GM23248 (cell line): ENCODE measurements around the gene NUP37. TPM values are rescaled to one million over a fixed set of nuclear protein-coding genes. Genes with fewer than 3 reads are reported as not detected.
"Not testable (repeated sequence)": the region's sequence is repeated elsewhere in the genome, so short reads cannot be mapped to it uniquely, and the experiment has no call there.

Experiments used
- DNase-seq: peaks from one replicate; pipeline ENCODE4 v3.0.0-alpha.2; 2015
- H2AFZ ChIP-seq: fragments of 200-600 bp; sonication (generic); 2 replicates; pipeline ENCODE4 v1.6.1; 2016; ENCODE audit warnings: antibody characterized with exemption
- H3F3A ChIP-seq: fragments of 200-600 bp; sonication (generic); 2 replicates; pipeline ENCODE4 v1.6.1; 2016; ENCODE audit warnings: mild to moderate bottlenecking, antibody characterized with exemption, mixed run types; ENCODE audit not compliant: insufficient read depth
- H3K27ac ChIP-seq: fragments of 200-600 bp; sonication (generic); 2 replicates; pipeline ENCODE4 v1.5.1; 2016; ENCODE audit warnings: mild to moderate bottlenecking
- H3K27me3 ChIP-seq: fragments of 200-600 bp; sonication (generic); replicated peaks from 2 replicates; pipeline ENCODE4 v1.6.1; 2016; ENCODE audit warnings: mild to moderate bottlenecking; ENCODE audit not compliant: insufficient read depth
- H3K36me3 ChIP-seq: fragments of 200-600 bp; sonication (generic); 2 replicates; pipeline ENCODE4 v1.6.1; 2016; ENCODE audit warnings: low read depth, mild to moderate bottlenecking
- H3K4me1 ChIP-seq: fragments of 200-600 bp; sonication (generic); 2 replicates; pipeline ENCODE4 v1.6.1; 2016; ENCODE audit warnings: mild to moderate bottlenecking; ENCODE audit not compliant: insufficient read depth
- H3K4me2 ChIP-seq: fragments of 200-600 bp; sonication (generic); one replicate; pipeline ENCODE4 v1.6.1; 2016; ENCODE audit warnings: mild to moderate bottlenecking; ENCODE audit not compliant: unreplicated experiment
- H3K4me3 ChIP-seq: fragments of 200-600 bp; sonication (generic); 2 replicates; pipeline ENCODE4 v1.5.1; 2016; ENCODE audit warnings: mild to moderate bottlenecking
- H3K79me2 ChIP-seq: fragments of 200-600 bp; sonication (generic); 2 replicates; pipeline ENCODE4 v1.6.1; 2016; ENCODE audit warnings: mild to moderate bottlenecking; ENCODE audit not compliant: insufficient read depth
- H3K9ac ChIP-seq: fragments of 200-600 bp; sonication (generic); 2 replicates; pipeline ENCODE4 v1.6.1; 2016; ENCODE audit warnings: mild to moderate bottlenecking
- H3K9me2 ChIP-seq: fragments of 200-600 bp; sonication (generic); 2 replicates; pipeline ENCODE4 v1.6.1; 2016; ENCODE audit warnings: mixed run types, mild to moderate bottlenecking, moderate library complexity; ENCODE audit not compliant: insufficient read depth
- H3K9me3 ChIP-seq: fragments of 200-600 bp; sonication (generic); one replicate; pipeline ENCODE4 v1.6.1; 2017; ENCODE audit warnings: low read depth
- H4K20me1 ChIP-seq: fragments of 200-600 bp; sonication (generic); 2 replicates; pipeline ENCODE4 v1.6.0; 2016; ENCODE audit not compliant: insufficient read depth
- EZH2 ChIP-seq: fragments of 200-600 bp; sonication (generic); IDR thresholded peaks from 2 replicates; pipeline ENCODE4 v1.6.1; 2018; ENCODE audit warnings: antibody characterized with exemption, mild to moderate bottlenecking; ENCODE audit not compliant: insufficient read depth, poor library complexity, severe bottlenecking
- EZH2phosphoT487 ChIP-seq: fragments of 200-600 bp; sonication (generic); IDR thresholded peaks from 2 replicates; pipeline ENCODE4 v1.6.1; 2018; ENCODE audit warnings: antibody characterized with exemption, moderate library complexity, mild to moderate bottlenecking, low read depth; ENCODE audit not compliant: insufficient read depth
- WGBS, 2 experiments: methylation state at CpG; one replicate each; pipeline ENCODE4 v1.1.6; 2015 to 2017; ENCODE audit warnings: low lambda C conversion rate in 2 of 2, low coverage in 1 of 2; ENCODE audit errors: missing lambda C conversion rate in 2 of 2; 5-methylcytosine and 5-hydroxymethylcytosine counted together
- in situ Hi-C: fragments of 300-500 bp; cut with MboI; formaldehyde crosslinking; loops from 2 replicates; pipeline ENCODE4 v1.15.0; 2020
- polyA plus RNA-seq: library from polyadenylated mRNA; unstranded; fragments of >200 nt; fragmentation: Nextera tagmentation; extraction: Ambion mirVana; gene quantifications from 2 replicates; pipeline ENCODE4 v1.2.1, GENCODE V29; 2016
- total RNA-seq: library from RNA; depleted of rRNA; stranded (reverse); fragments of >200 nt; shearing (Covaris generic); gene quantifications from 2 replicates; pipeline ENCODE4 v1.2.3, GENCODE V29; 2014; rRNA removed

Gene NUP37
- 39.4 and 53.9 TPM in 2 replicates for total RNA-seq
- polyA plus RNA-seq: 48.5 and 50.7 TPM in 2 replicates

GRCh38 chr12:102119674-102120563, at the start of gene NUP37, which contains the start of gene PARPBP:
Gene NUP37, minus strand, starts transcription at chr12:102120114. Its CDS starts 1,596 bp downstream, at chr12:102118518.
Gene PARPBP, plus strand, starts transcription at chr12:102120183. Its CDS starts 3,706 bp downstream, at chr12:102123889.
- Histone ChIP-seq H3K4me1 (peaks cover 16% of the 10 kb centered on the region), H2AFZ (peak within 1 kb of the TSS; percentile 99), H3K9ac (peak within 1 kb of the TSS; percentile 96), H3F3A (no peaks in the 10 kb centered on the region), H3K36me3 (peaks cover 17% of the 10 kb centered on the region), H3K9me3 (no peaks in the 10 kb centered on the region), H3K9me2 (no peaks in the 10 kb centered on the region), H3K27ac (peak within 1 kb of the TSS; percentile 69), H4K20me1 (no peaks in the 10 kb centered on the region), H3K4me3 (peak within 1 kb of the TSS; percentile 97), H3K79me2 (peaks cover 55% of the 10 kb centered on the region), H3K4me2 (peak within 1 kb of the TSS; percentile 93), H3K27me3 (no peaks in the 10 kb centered on the region)
- peak; percentile 96 for DNase-seq
- in situ Hi-C loops: no loop called here
- 1% methylated on average over 61 to 62 of the region's 62 CpGs for WGBS, 2 experiments
- TF ChIP-seq EZH2phosphoT487 (no peak), EZH2 (no peak)

GRCh38 chr12:102167821-102168604, 48.1 kb upstream of the NUP37 start:
- Histone ChIP-seq H3F3A (peaks cover 10% of the 10 kb centered on the region; the same call in 1 of the 2 replicates), H4K20me1 (no peaks in the 10 kb centered on the region), H3K9me3 (no peaks in the 10 kb centered on the region), H2AFZ (peak overlapping the region; percentile 57), H3K9ac (peak overlapping the region; percentile 9; the same call in 1 of the 2 replicates), H3K27me3 (no peaks in the 10 kb centered on the region), H3K9me2 (no peaks in the 10 kb centered on the region), H3K4me3 (no peak overlapping the region), H3K36me3 (no peaks in the 10 kb centered on the region), H3K4me2 (peak overlapping the region; percentile 8), H3K79me2 (no peaks in the 10 kb centered on the region), H3K27ac (peak overlapping the region; percentile 22), H3K4me1 (peaks cover 24% of the 10 kb centered on the region)
- TF ChIP-seq EZH2phosphoT487 (no peak), EZH2 (no peak)
- peak; percentile 54 for DNase-seq
- in situ Hi-C loops: no loop called here

- no peak overlapping the region for H3K27ac ChIP-seq
- no peak for TF ChIP-seq EZH2
- no peak for TF ChIP-seq EZH2phosphoT487
- H3F3A ChIP-seq: peaks cover 10% of the 10 kb centered on the region; the same call in 1 of the 2 replicates
- no peaks in the 10 kb centered on the region for H3K9me2 ChIP-seq
- H3K27me3 ChIP-seq: no peaks in the 10 kb centered on the region
- H3K4me2 ChIP-seq: no peak overlapping the region
- no peak overlapping the region for H3K4me3 ChIP-seq
- no peak for DNase-seq
- no peak overlapping the region for H3K9ac ChIP-seq
- H3K36me3 ChIP-seq: no peaks in the 10 kb centered on the region
- no peaks in the 10 kb centered on the region for H4K20me1 ChIP-seq
- no peak overlapping the region for H2AFZ ChIP-seq
- no peaks in the 10 kb centered on the region for H3K9me3 ChIP-seq
- no peaks in the 10 kb centered on the region for H3K79me2 ChIP-seq
- WGBS, 2 experiments: 98 to 100% methylated on average over 1 of the region's 1 CpG
- in situ Hi-C loops: no loop called here
- peaks cover 10% of the 10 kb centered on the region for H3K4me1 ChIP-seq
Observed at GRCh38 chr12:102163383-102163782, 43.5 kb upstream of the NUP37 start.

- H3K9me3 ChIP-seq, H3K9me2 ChIP-seq, H3K9ac ChIP-seq, H2AFZ ChIP-seq, H3K27me3 ChIP-seq, H4K20me1 ChIP-seq, H3F3A ChIP-seq, H3K4me1 ChIP-seq, H3K27ac ChIP-seq, H3K79me2 ChIP-seq, DNase-seq, H3K36me3 ChIP-seq, in situ Hi-C loops, H3K4me3 ChIP-seq, H3K4me2 ChIP-seq: not testable (repeated sequence)
- 96 to 100% methylated on average over 3 of the region's 3 CpGs for WGBS, 2 experiments
Observed at GRCh38 chr12:102155206-102155605, 35.3 kb upstream of the NUP37 start.

- in situ Hi-C loops, H3K79me2 ChIP-seq, H3K27ac ChIP-seq, H4K20me1 ChIP-seq, H3K9me3 ChIP-seq, H3F3A ChIP-seq, H3K4me3 ChIP-seq, DNase-seq, H3K9me2 ChIP-seq, H3K27me3 ChIP-seq, H3K9ac ChIP-seq, H3K36me3 ChIP-seq, H3K4me2 ChIP-seq, H3K4me1 ChIP-seq, H2AFZ ChIP-seq: not testable (repeated sequence)
- 93 to 95% methylated on average over 4 of the region's 4 CpGs for WGBS, 2 experiments
Observed at GRCh38 chr12:102147062-102147587, 27.2 kb upstream of the NUP37 start.
